GM18861 (cell line): ENCODE results near the gene ZAR1L.

Source experiments
- ATAC-seq: cut with Tn5 transposase; IDR thresholded peaks from one replicate; pipeline ENCODE4 v1.9.1; 2021; ENCODE audit not compliant: unreplicated experiment

ZAR1L gene

GRCh38 chr13:32257649-32258048 lies 57.5 kb downstream of the ZAR1L start:
- no peak for ATAC-seq

GRCh38 chr13:32256243-32256642 lies 58.9 kb downstream of the ZAR1L start:
- ATAC-seq: no peak

GRCh38 chr13:32255724-32256109 lies 59.4 kb downstream of the ZAR1L start:
- ATAC-seq: no peak

GRCh38 chr13:32254916-32255723 lies 60.0 kb downstream of the ZAR1L start:
- ATAC-seq: no peak

- no peak for ATAC-seq
Observed at GRCh38 chr13:32254416-32254815, 60.7 kb downstream of the ZAR1L start.

GRCh38 chr13:32253911-32254399 lies 61.2 kb downstream of the ZAR1L start:
- no peak for ATAC-seq
